DND-41 (cell line): ENCODE data around the gene EPHB2.

ENCODE experiments used
- CTCF ChIP-seq: IDR thresholded peaks from 2 replicates; pipeline ENCODE4 v1.5.1; 2012; ENCODE audit warnings: borderline replicate concordance, low read length, moderate library complexity, mild to moderate bottlenecking; ENCODE audit not compliant: poor library complexity, severe bottlenecking; ENCODE audit errors: extremely low read depth
- EZH2 ChIP-seq: IDR thresholded peaks from 3 replicates; pipeline ENCODE4 v1.6.1; 2012; ENCODE audit warnings: borderline replicate concordance, low read depth, mild to moderate bottlenecking, moderate library complexity, low read length, inconsistent platforms; ENCODE audit not compliant: severe bottlenecking

DNA sequence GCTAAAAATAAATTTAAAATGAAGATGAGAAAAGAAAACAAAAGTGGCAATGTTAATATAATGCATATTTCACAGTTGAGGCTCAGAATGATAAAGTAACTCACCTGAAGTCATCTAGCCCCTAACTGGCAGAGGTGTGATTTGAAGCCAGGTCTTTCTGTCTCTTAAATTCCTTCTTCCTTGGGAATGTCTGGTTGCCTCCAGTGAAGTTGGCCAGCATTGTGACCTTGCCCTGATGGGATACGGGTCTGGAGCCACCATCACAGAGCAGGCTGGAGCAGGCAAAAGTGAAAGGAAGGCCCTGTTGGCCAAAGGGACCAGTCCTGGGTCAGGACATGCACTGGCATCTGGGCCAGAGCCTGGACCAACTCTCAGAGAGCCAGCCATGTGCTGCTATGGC is 111.7 kb downstream of the EPHB2 start:
- no peak for TF ChIP-seq CTCF
- no peak for TF ChIP-seq EZH2
